Breast epithelium (tissue), 4 donors: ENCODE results near the gene EFHD2. TPM values are rescaled to one million over a fixed set of nuclear protein-coding genes. Genes with fewer than 3 reads are reported as not detected.
"Not testable (repeated sequence)": the region's sequence is repeated elsewhere in the genome, so short reads cannot be mapped to it uniquely, and the experiment has no call there.

Experiments
- DNase-seq, 2 donors: peaks; one replicate each; pipeline ENCODE4 v3.0.0-alpha.2; 2019; ENCODE audit warnings: low spot score in 2 of 2
- H3K27ac ChIP-seq, 2 donors: fragments of 200-600 bp; sonication (generic) in 1 of 2; one replicate each; pipeline ENCODE4 v1.5.1; 2016 to 2019; ENCODE audit warnings: mild to moderate bottlenecking in 1 of 2
- H3K27me3 ChIP-seq, 2 donors: fragments of 200-600 bp; sonication (generic) in 1 of 2; one replicate each; pipeline versions ENCODE4 v1.5.1 to v1.6.0; 2017 to 2019; ENCODE audit warnings: control low read depth in 1 of 2, mild to moderate bottlenecking in 1 of 2
- H3K36me3 ChIP-seq: fragments of 200-600 bp; one replicate; pipeline ENCODE4 v1.5.1; 2019
- H3K4me1 ChIP-seq, 2 donors: fragments of 200-600 bp; sonication (generic); one replicate each; pipeline ENCODE4 v1.5.1; 2016 to 2019; ENCODE audit warnings: control low read depth in 1 of 2
- H3K4me3 ChIP-seq, 3 donors: fragments of 200-600 bp; sonication (generic); 1 replicate in 2 of 3; 2 replicates in 1 of 3; pipeline ENCODE4 v1.5.1; 2016 to 2019; ENCODE audit warnings: mild to moderate bottlenecking in 3 of 3, moderate library complexity in 2 of 3
- H3K9me3 ChIP-seq, 2 donors: fragments of 200-600 bp; sonication (generic) in 1 of 2; one replicate each; pipeline ENCODE4 v1.5.1; 2016 to 2019; ENCODE audit warnings: control low read depth in 1 of 2
- CTCF ChIP-seq, 3 donors: fragments of 450-650 bp; IDR thresholded peaks; one replicate each; pipeline ENCODE4 v1.5.1; 2016 to 2017; ENCODE audit warnings: antibody characterized with exemption in 3 of 3, mild to moderate bottlenecking in 3 of 3, moderate library complexity in 3 of 3
- POLR2A ChIP-seq: fragments of 450-650 bp; IDR thresholded peaks from one replicate; pipeline ENCODE4 v1.6.1; 2016; ENCODE audit warnings: antibody characterized with exemption, mild to moderate bottlenecking, moderate library complexity
- POLR2AphosphoS5 ChIP-seq, 3 donors: sonication (generic); formaldehyde crosslinking; IDR thresholded peaks; one replicate each; pipeline ENCODE4 v1.6.1; 2017; ENCODE audit warnings: antibody characterized with exemption in 3 of 3
- intact Hi-C: fragments of 100-400 bp; cut with DNase I; formaldehyde crosslinking; loops from one replicate; pipeline ENCODE4 v1.15.1; 2023; ENCODE audit warnings: low total_unique reads
- total RNA-seq, 3 donors: library from RNA; depleted of rRNA; stranded (reverse); fragments of >200 nt; gene quantifications; one replicate each; pipeline ENCODE4 v1.1.0, GENCODE V29; 2016

The EFHD2 gene
- total RNA-seq, 3 donors from 2014 or later, result 24.9 to 43.9 (median 32.8) TPM

GRCh38 chr1:15468145-15468544 lies 58.5 kb downstream of the EFHD2 start:
- intact Hi-C loops, result no loop called here
- Histone ChIP-seq H3K36me3 (no peaks in the 10 kb centered on the region), H3K27ac (no peak overlapping the region), H3K4me3 (no peak overlapping the region), H3K27me3 (no peaks in the 10 kb centered on the region), H3K9me3 (no peaks in the 10 kb centered on the region), H3K4me1 (no peaks in the 10 kb centered on the region)
- no peak for TF ChIP-seq CTCF (IDR thresholded peaks at IDR 0.05)
- DNase-seq, result no peak

GRCh38 chr1:15469361-15469760 lies 59.7 kb downstream of the EFHD2 start:
- intact Hi-C loops, result no loop called here
- TF ChIP-seq POLR2A, result no peak
- no peak for TF ChIP-seq CTCF (IDR thresholded peaks at IDR 0.05)
- TF ChIP-seq POLR2AphosphoS5 (IDR thresholded peaks at IDR 0.05), result no peak

GRCh38 chr1:15469821-15470448 lies 60.2 kb downstream of the EFHD2 start:
- H3K9me3 ChIP-seq, H3K4me1 ChIP-seq, H3K27me3 ChIP-seq, intact Hi-C loops, H3K27ac ChIP-seq, H3K4me3 ChIP-seq, DNase-seq, H3K36me3 ChIP-seq: not testable (repeated sequence)

More at GRCh38 chr1:15469361-15469760, 59.7 kb downstream of the EFHD2 start:
- H3K36me3 ChIP-seq, result no peaks in the 10 kb centered on the region
- no peak for DNase-seq
- no peaks in the 10 kb centered on the region for H3K9me3 ChIP-seq
- H3K27me3 ChIP-seq, result no peaks in the 10 kb centered on the region
- no peak overlapping the region for H3K27ac ChIP-seq
- no peak overlapping the region for H3K4me3 ChIP-seq
- H3K4me1 ChIP-seq, result no peaks in the 10 kb centered on the region

DNA sequence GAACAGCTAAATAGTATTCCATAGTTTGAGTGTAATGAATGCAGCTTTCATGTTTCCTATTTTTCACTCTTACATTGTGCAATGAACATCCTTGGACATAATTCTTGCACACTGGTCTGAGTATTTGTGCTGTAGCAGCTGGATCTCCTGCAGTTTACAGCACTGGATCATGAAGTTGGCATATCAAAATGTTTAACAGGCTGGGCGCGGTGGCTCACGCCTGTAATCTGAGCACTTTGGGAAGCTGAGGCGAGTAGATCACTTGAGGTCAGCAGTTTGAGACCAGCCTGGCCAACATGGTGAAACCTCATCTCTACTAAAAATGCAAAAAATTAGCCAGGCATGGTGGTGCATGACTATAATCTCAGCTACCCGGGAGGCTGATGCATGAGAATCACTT lies 61.4 kb downstream of the EFHD2 start:
- DNase-seq, H3K27ac ChIP-seq, intact Hi-C loops, H3K4me3 ChIP-seq, H3K36me3 ChIP-seq, H3K4me1 ChIP-seq, H3K9me3 ChIP-seq, H3K27me3 ChIP-seq: not testable (repeated sequence)

DNA sequence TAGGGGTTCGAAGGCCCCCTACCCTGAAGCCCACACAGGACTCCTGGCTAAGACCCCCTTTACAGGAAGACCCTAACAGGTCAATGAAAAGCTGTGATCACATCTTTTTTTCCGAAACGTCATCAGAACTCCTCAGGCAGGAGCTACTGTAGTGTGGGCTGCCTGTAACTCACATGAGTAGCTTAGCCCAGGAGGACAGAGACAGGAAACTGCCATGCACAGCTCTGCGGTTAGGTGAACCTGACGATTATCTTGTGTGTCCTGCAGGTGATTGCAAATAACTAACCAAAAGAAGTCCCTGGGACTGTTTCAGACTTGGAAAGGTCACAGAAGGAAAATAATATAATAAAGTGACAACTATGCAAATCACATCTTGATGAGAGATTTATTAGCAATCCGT lies 62.0 kb downstream of the EFHD2 start:
- DNase-seq, H3K4me1 ChIP-seq, intact Hi-C loops, H3K9me3 ChIP-seq, H3K27me3 ChIP-seq, H3K27ac ChIP-seq, H3K36me3 ChIP-seq, H3K4me3 ChIP-seq: not testable (repeated sequence)

DNA sequence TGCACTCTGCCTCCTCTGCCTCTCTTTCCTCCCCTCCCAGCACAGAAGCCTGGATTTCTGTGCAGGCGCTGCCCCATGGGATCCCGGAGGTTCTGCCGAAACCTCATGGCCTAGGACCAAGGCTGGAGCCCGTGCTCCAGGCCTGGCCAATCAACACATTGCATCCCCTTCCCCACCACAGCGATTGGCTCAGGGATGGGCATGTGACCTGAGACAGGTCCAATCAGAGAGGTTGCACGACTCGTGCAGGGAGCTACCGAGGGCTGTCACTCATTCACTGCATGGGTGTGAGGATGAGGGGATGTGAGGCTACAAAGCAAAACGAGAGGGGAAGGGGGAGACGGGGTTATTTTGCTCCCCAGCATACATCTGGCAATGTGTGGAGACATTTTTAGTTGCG lies 62.9 kb downstream of the EFHD2 start:
- no peaks in the 10 kb centered on the region for H3K4me1 ChIP-seq
- H3K9me3 ChIP-seq, result no peaks in the 10 kb centered on the region
- H3K27ac ChIP-seq, result no peak overlapping the region
- intact Hi-C loops, result no loop called here
- no peak overlapping the region for H3K4me3 ChIP-seq
- H3K36me3 ChIP-seq, result no peaks in the 10 kb centered on the region
- no peak for TF ChIP-seq POLR2AphosphoS5 (IDR thresholded peaks at IDR 0.05)
- no peak for TF ChIP-seq POLR2A
- no peak for TF ChIP-seq CTCF (IDR thresholded peaks at IDR 0.05)
- no peak for DNase-seq
- no peaks in the 10 kb centered on the region for H3K27me3 ChIP-seq

DNA sequence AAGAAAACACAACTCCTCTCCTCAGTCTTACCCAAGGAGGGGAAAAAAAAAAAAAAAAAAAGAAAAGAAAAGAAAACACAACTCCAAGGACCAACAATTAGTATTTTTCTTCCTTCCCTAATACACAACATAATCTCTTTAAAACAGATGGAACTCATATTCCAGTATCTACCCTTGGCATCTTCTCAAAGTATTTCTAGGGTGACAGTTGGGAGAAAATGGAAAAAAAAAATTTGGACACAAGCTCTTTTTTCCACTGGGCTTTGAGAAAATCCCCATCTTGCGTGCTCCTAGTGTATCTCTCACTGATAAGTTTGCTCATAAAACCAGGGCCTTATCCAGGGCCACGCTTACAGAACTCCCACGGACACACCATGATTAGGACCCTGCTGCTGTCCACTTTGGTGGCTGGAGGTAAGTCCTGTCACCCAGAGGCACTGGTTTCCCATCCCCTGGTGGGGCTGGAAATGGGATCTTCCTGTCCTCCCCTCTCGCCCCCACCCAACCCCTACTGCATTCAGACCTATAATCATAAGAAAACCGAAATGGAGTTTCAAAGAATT lies 66.1 kb downstream of the EFHD2 start, which contains the start of gene CELA2B:
Gene CELA2B, plus strand, starts transcription at position 353 of the 563 bp plus-strand sequence. Its CDS starts 22 bp downstream, at position 375.
- H3K4me3 ChIP-seq, result no peak within 1 kb of the TSS
- DNase-seq, result no peak
- no peaks in the 10 kb centered on the region for H3K36me3 ChIP-seq
- TF ChIP-seq CTCF (IDR thresholded peaks at IDR 0.05) (no peak), POLR2A (no peak), POLR2AphosphoS5 (IDR thresholded peaks at IDR 0.05) (no peak)
- intact Hi-C loops, result no loop called here
- H3K27ac ChIP-seq, result no peak within 1 kb of the TSS
- H3K9me3 ChIP-seq, result no peaks in the 10 kb centered on the region
- no peaks in the 10 kb centered on the region for H3K27me3 ChIP-seq
- H3K4me1 ChIP-seq, result no peaks in the 10 kb centered on the region
